Fibroblast of the aortic adventitia (primary cell): ENCODE data around the gene FGF14. TPM values are rescaled to one million over a fixed set of nuclear protein-coding genes. Genes with fewer than 3 reads are reported as not detected.

Source experiments
- DNase-seq: peaks from one replicate; pipeline ENCODE4 v3.0.0-alpha.2; 2010; ENCODE audit warnings: low read depth
- H3K4me3 ChIP-seq: 2 replicates; pipeline ENCODE4 v1.5.1; 2011; ENCODE audit warnings: low read depth, mild to moderate bottlenecking, control low read depth, low read length, moderate library complexity
- CTCF ChIP-seq: IDR thresholded peaks from 2 replicates; pipeline ENCODE4 v1.5.1; 2011; ENCODE audit warnings: mild to moderate bottlenecking, low read length, control low read depth, inconsistent platforms; ENCODE audit not compliant: insufficient read depth
- total RNA-seq: library from RNA; depleted of rRNA; stranded (reverse); fragments of >200 nt; gene quantifications from 2 replicates; pipeline ENCODE4 v1.2.3, GENCODE V29; 2012; ENCODE audit warnings: low replicate concordance

FGF14 gene
- total RNA-seq, 1 donor = 1.4 TPM

DNA sequence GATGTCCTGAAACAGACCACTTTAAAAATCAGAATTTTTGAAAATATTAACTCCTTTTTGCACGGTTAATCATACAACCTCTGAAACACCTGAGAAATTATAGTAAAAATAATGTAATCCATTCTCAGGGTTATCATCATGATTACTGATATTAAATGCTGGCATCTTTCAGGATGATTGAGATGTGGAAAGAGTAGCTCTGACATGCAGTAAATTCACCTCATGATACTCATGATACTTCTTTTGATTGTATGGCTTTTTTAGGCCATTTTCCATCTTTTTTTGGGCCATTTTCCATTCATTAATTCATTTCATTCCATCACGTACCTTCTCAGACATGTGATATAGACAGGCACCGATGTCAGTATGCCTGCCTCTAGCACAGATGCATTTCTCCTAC, 85.1 kb downstream of the FGF14 start:
- H3K4me3 ChIP-seq = no peak overlapping the region
- DNase-seq = no peak
- TF ChIP-seq CTCF = no peak

DNA sequence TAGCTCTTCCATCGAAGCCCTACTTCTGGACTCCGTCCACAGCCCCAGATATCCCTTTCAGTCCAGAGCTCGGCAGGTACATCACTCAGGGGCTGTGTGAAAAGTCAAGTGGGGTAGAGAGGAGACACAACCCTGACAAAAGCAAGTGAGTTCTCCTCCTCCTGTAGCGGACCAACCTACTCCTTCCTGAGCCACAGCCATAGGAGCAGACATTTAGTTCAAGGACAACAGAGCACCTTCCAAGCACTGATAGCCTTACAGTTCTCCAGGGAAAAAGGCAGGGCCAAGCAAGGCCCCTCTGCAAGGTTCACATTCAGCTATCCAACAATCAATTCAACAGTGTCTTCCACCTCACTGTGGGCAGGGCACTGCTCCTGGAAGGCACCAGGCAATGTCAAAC, 89.0 kb downstream of the FGF14 start:
- H3K4me3 ChIP-seq = no peak overlapping the region
- no peak for TF ChIP-seq CTCF
- no peak for DNase-seq

DNA sequence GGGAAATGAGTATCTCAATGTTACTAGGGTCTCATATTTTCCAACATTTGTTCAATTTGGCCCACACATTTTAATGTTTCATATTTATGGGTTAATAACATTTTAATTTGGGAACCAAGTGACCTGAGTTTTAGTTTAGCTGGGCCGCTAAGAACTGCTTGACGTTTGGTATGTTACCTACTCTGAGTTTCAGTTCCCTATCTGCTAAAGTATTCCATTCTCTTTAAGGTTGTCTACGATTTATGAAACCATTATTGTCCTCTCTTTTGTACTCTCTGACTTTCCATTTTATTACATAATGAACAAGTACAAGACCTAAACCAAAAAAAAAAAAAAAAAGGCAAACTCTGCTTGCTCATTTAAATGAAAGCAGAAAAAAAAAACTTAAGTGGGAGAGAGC, 89.9 kb downstream of the FGF14 start:
- TF ChIP-seq CTCF = no peak
- no peak overlapping the region for H3K4me3 ChIP-seq
- DNase-seq = no peak

- no peak for DNase-seq
- no peak for TF ChIP-seq CTCF
- no peak overlapping the region for H3K4me3 ChIP-seq
These were observed 90.4 kb downstream of the FGF14 start for GRCh38 chr13:102311419-102311796.

- no peak overlapping the region for H3K4me3 ChIP-seq
- TF ChIP-seq CTCF = no peak
- DNase-seq = no peak
These were observed 91.0 kb downstream of the FGF14 start for GRCh38 chr13:102310691-102311418.

- no peak for DNase-seq
- H3K4me3 ChIP-seq = no peak overlapping the region
- no peak for TF ChIP-seq CTCF
These were observed 92.7 kb downstream of the FGF14 start for GRCh38 chr13:102309110-102309509.

DNA sequence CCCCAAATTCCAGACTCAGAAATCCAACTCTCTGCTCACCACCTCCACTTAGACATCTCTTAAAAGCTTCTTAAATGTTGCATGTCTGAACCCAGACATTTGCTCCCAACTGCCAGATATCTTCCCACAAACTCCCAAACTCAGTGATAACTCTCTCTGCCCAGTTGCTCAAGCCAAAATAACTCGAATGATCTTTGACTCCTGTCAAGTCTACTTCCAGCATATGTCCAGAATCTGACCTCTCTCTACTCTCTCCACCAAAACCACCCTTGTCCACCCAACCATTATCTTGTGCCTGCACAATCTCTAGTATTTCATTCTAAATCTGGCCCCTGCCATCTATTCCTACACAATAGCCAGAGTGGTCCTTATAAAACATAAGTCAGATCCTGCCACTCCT, 99.3 kb downstream of the FGF14 start:
- TF ChIP-seq CTCF = no peak
- peak; percentile 12 for DNase-seq
- no peak overlapping the region for H3K4me3 ChIP-seq
